ENCODE data around the gene RAB21.

Gene RAB21

GRCh38 chr12:71790331-71790730 lies 35.7 kb downstream of the RAB21 start:
- Histone ChIP-seq H3K18ac (ENCODE audit: low read length) (no peak overlapping the region), H2AK5ac (ENCODE audit: low read length) (no peak overlapping the region), H4K8ac (ENCODE audit: low read depth, low read length) (no peak overlapping the region), H3K36me3 (ENCODE audit: control insufficient read depth, insufficient read depth, low read length) (no peaks in the 10 kb centered on the region), H3K27me3 (ENCODE audit: insufficient read depth, low read length, poor library complexity) (no peaks in the 10 kb centered on the region), H3K4me3 (ENCODE audit: low read length) (no peak overlapping the region), H3K79me2 (ENCODE audit: control insufficient read depth, insufficient read depth, low read length) (no peaks in the 10 kb centered on the region), H3K4me2 (ENCODE audit: low read length) (no peak overlapping the region), H2BK120ac (ENCODE audit: low read depth, low read length) (no peak overlapping the region), H3K4me1 (ENCODE audit: control insufficient read depth, low read depth, low read length) (no peaks in the 10 kb centered on the region), H3K9ac (ENCODE audit: low read length) (no peak overlapping the region), H3K23ac (ENCODE audit: low read length) (no peak overlapping the region), H3K27ac (ENCODE audit: low read depth, low read length) (no peak overlapping the region), H3K56ac (ENCODE audit: low read length) (no peak overlapping the region), H3K79me1 (ENCODE audit: low read length) (no peaks in the 10 kb centered on the region), H3K4ac (ENCODE audit: low read depth, low read length) (no peak overlapping the region), H2BK15ac (replicated peaks; ENCODE audit: low read depth) (no peak overlapping the region), H4K5ac (ENCODE audit: low read length) (no peak overlapping the region), H2BK5ac (ENCODE audit: low read length) (no peak overlapping the region)
- no peak for DNase-seq
- no CpG with 5 or more reads among the region's 1 CpG for WGBS (ENCODE audit: extremely low coverage, insufficient coverage, low lambda C conversion rate)

GRCh38 chr12:71791473-71792150 lies 36.9 kb downstream of the RAB21 start:
- H2AK5ac ChIP-seq (ENCODE audit: low read length): no peak overlapping the region
- H4K8ac ChIP-seq (ENCODE audit: low read depth, low read length): no peak overlapping the region
- H2BK5ac ChIP-seq (ENCODE audit: low read length): no peak overlapping the region
- no peaks in the 10 kb centered on the region for H3K27me3 ChIP-seq (ENCODE audit: insufficient read depth, low read length, poor library complexity)
- H2BK15ac ChIP-seq (replicated peaks; ENCODE audit: low read depth): no peak overlapping the region
- no peak for DNase-seq
- no peak overlapping the region for H2BK120ac ChIP-seq (ENCODE audit: low read depth, low read length)
- H4K5ac ChIP-seq (ENCODE audit: low read length): no peak overlapping the region
- H3K4me2 ChIP-seq (ENCODE audit: low read length): no peak overlapping the region
- H3K18ac ChIP-seq (ENCODE audit: low read length): no peak overlapping the region
- no peak overlapping the region for H3K4ac ChIP-seq (ENCODE audit: low read depth, low read length)
- no peaks in the 10 kb centered on the region for H3K36me3 ChIP-seq (ENCODE audit: control insufficient read depth, insufficient read depth, low read length)
- no peaks in the 10 kb centered on the region for H3K79me1 ChIP-seq (ENCODE audit: low read length)
- H3K79me2 ChIP-seq (ENCODE audit: control insufficient read depth, insufficient read depth, low read length): no peaks in the 10 kb centered on the region
- H3K56ac ChIP-seq (ENCODE audit: low read length): no peak overlapping the region
- H3K4me3 ChIP-seq (ENCODE audit: low read length): no peak overlapping the region
- no peak overlapping the region for H3K23ac ChIP-seq (ENCODE audit: low read length)
- no peak overlapping the region for H3K9ac ChIP-seq (ENCODE audit: low read length)
- WGBS (ENCODE audit: extremely low coverage, insufficient coverage, low lambda C conversion rate): 100% methylated on average over 1 of the region's 4 CpGs
- H3K27ac ChIP-seq (ENCODE audit: low read depth, low read length): no peak overlapping the region
- no peaks in the 10 kb centered on the region for H3K4me1 ChIP-seq (ENCODE audit: control insufficient read depth, low read depth, low read length)

- no peak overlapping the region for H4K8ac ChIP-seq (ENCODE audit: low read depth, low read length)
- no CpG with 5 or more reads among the region's 1 CpG for WGBS (ENCODE audit: extremely low coverage, insufficient coverage, low lambda C conversion rate)
These were observed 37.9 kb downstream of the RAB21 start for GRCh38 chr12:71792599-71792998.

GRCh38 chr12:71795901-71796300 lies 41.2 kb downstream of the RAB21 start:
- H2BK120ac ChIP-seq (ENCODE audit: low read depth, low read length): no peak overlapping the region

More at GRCh38 chr12:71792599-71792998, 37.9 kb downstream of the RAB21 start:
- H4K5ac ChIP-seq (ENCODE audit: low read length): no peak overlapping the region
- no peak overlapping the region for H3K4me2 ChIP-seq (ENCODE audit: low read length)
- no peaks in the 10 kb centered on the region for H3K36me3 ChIP-seq (ENCODE audit: control insufficient read depth, insufficient read depth, low read length)
- no peak overlapping the region for H3K4ac ChIP-seq (ENCODE audit: low read depth, low read length)
- H3K23ac ChIP-seq (ENCODE audit: low read length): no peak overlapping the region
- H3K79me2 ChIP-seq (ENCODE audit: control insufficient read depth, insufficient read depth, low read length): no peaks in the 10 kb centered on the region
- H2BK120ac ChIP-seq (ENCODE audit: low read depth, low read length): no peak overlapping the region
- H3K27me3 ChIP-seq (ENCODE audit: insufficient read depth, low read length, poor library complexity): no peaks in the 10 kb centered on the region
- H3K56ac ChIP-seq (ENCODE audit: low read length): no peak overlapping the region
- H3K79me1 ChIP-seq (ENCODE audit: low read length): no peaks in the 10 kb centered on the region
- no peak overlapping the region for H3K18ac ChIP-seq (ENCODE audit: low read length)
- H2AK5ac ChIP-seq (ENCODE audit: low read length): no peak overlapping the region
- no peak overlapping the region for H3K9ac ChIP-seq (ENCODE audit: low read length)
- no peak overlapping the region for H2BK5ac ChIP-seq (ENCODE audit: low read length)
- H3K4me1 ChIP-seq (ENCODE audit: control insufficient read depth, low read depth, low read length): no peaks in the 10 kb centered on the region
- H2BK15ac ChIP-seq (replicated peaks; ENCODE audit: low read depth): no peak overlapping the region
- no peak overlapping the region for H3K27ac ChIP-seq (ENCODE audit: low read depth, low read length)
- no peak overlapping the region for H3K4me3 ChIP-seq (ENCODE audit: low read length)
- DNase-seq: no peak

GRCh38 chr12:71797531-71797930 lies 42.9 kb downstream of the RAB21 start:
- H3K4me3 ChIP-seq (ENCODE audit: low read length): no peak overlapping the region
- H2BK120ac ChIP-seq (ENCODE audit: low read depth, low read length): no peak overlapping the region
- H4K5ac ChIP-seq (ENCODE audit: low read length): no peak overlapping the region
- H3K36me3 ChIP-seq (ENCODE audit: control insufficient read depth, insufficient read depth, low read length): no peaks in the 10 kb centered on the region
- H3K4ac ChIP-seq (ENCODE audit: low read depth, low read length): no peak overlapping the region
- no peak overlapping the region for H2BK15ac ChIP-seq (replicated peaks; ENCODE audit: low read depth)
- no peak for DNase-seq
- H3K4me1 ChIP-seq (ENCODE audit: control insufficient read depth, low read depth, low read length): no peaks in the 10 kb centered on the region
- no peak overlapping the region for H4K8ac ChIP-seq (ENCODE audit: low read depth, low read length)
- no peak overlapping the region for H3K9ac ChIP-seq (ENCODE audit: low read length)
- H3K56ac ChIP-seq (ENCODE audit: low read length): no peak overlapping the region
- no peaks in the 10 kb centered on the region for H3K79me2 ChIP-seq (ENCODE audit: control insufficient read depth, insufficient read depth, low read length)
- H3K4me2 ChIP-seq (ENCODE audit: low read length): no peak overlapping the region
- no peak overlapping the region for H3K23ac ChIP-seq (ENCODE audit: low read length)
- no peak overlapping the region for H3K27ac ChIP-seq (ENCODE audit: low read depth, low read length)
- WGBS (ENCODE audit: extremely low coverage, insufficient coverage, low lambda C conversion rate): no CpG with 5 or more reads among the region's 1 CpG
- H2BK5ac ChIP-seq (ENCODE audit: low read length): no peak overlapping the region
- no peaks in the 10 kb centered on the region for H3K27me3 ChIP-seq (ENCODE audit: insufficient read depth, low read length, poor library complexity)
- H3K79me1 ChIP-seq (ENCODE audit: low read length): no peaks in the 10 kb centered on the region
- H2AK5ac ChIP-seq (ENCODE audit: low read length): no peak overlapping the region
- H3K18ac ChIP-seq (ENCODE audit: low read length): no peak overlapping the region

More at GRCh38 chr12:71795901-71796300, 41.2 kb downstream of the RAB21 start:
- no peak overlapping the region for H3K4me3 ChIP-seq (ENCODE audit: low read length)
- H3K9ac ChIP-seq (ENCODE audit: low read length): no peak overlapping the region
- no peak overlapping the region for H2BK5ac ChIP-seq (ENCODE audit: low read length)
- H3K4ac ChIP-seq (ENCODE audit: low read depth, low read length): no peak overlapping the region
- H3K23ac ChIP-seq (ENCODE audit: low read length): no peak overlapping the region
- WGBS (ENCODE audit: extremely low coverage, insufficient coverage, low lambda C conversion rate): no CpG with 5 or more reads among the region's 1 CpG
- H3K56ac ChIP-seq (ENCODE audit: low read length): no peak overlapping the region
- DNase-seq: no peak
- H3K79me2 ChIP-seq (ENCODE audit: control insufficient read depth, insufficient read depth, low read length): no peaks in the 10 kb centered on the region
- no peak overlapping the region for H4K8ac ChIP-seq (ENCODE audit: low read depth, low read length)
- H3K36me3 ChIP-seq (ENCODE audit: control insufficient read depth, insufficient read depth, low read length): no peaks in the 10 kb centered on the region
- H2BK15ac ChIP-seq (replicated peaks; ENCODE audit: low read depth): no peak overlapping the region
- no peak overlapping the region for H4K5ac ChIP-seq (ENCODE audit: low read length)
- no peak overlapping the region for H3K4me2 ChIP-seq (ENCODE audit: low read length)
- H2AK5ac ChIP-seq (ENCODE audit: low read length): no peak overlapping the region
- H3K27ac ChIP-seq (ENCODE audit: low read depth, low read length): no peak overlapping the region
- no peak overlapping the region for H3K18ac ChIP-seq (ENCODE audit: low read length)
- H3K79me1 ChIP-seq (ENCODE audit: low read length): no peaks in the 10 kb centered on the region
- no peaks in the 10 kb centered on the region for H3K4me1 ChIP-seq (ENCODE audit: control insufficient read depth, low read depth, low read length)
- no peaks in the 10 kb centered on the region for H3K27me3 ChIP-seq (ENCODE audit: insufficient read depth, low read length, poor library complexity)

GRCh38 chr12:71799106-71799505 lies 44.4 kb downstream of the RAB21 start:
- H3K18ac ChIP-seq (ENCODE audit: low read length): no peak overlapping the region
- H3K27ac ChIP-seq (ENCODE audit: low read depth, low read length): no peak overlapping the region
- no peaks in the 10 kb centered on the region for H3K4me1 ChIP-seq (ENCODE audit: control insufficient read depth, low read depth, low read length)
- no peak overlapping the region for H4K5ac ChIP-seq (ENCODE audit: low read length)
- no peak overlapping the region for H4K8ac ChIP-seq (ENCODE audit: low read depth, low read length)
- H3K4me2 ChIP-seq (ENCODE audit: low read length): no peak overlapping the region
- no peaks in the 10 kb centered on the region for H3K36me3 ChIP-seq (ENCODE audit: control insufficient read depth, insufficient read depth, low read length)
- no peak overlapping the region for H2BK15ac ChIP-seq (replicated peaks; ENCODE audit: low read depth)
- H2AK5ac ChIP-seq (ENCODE audit: low read length): no peak overlapping the region
- peak; percentile 66 for DNase-seq
- no peaks in the 10 kb centered on the region for H3K79me1 ChIP-seq (ENCODE audit: low read length)
- H2BK120ac ChIP-seq (ENCODE audit: low read depth, low read length): no peak overlapping the region
- H3K4me3 ChIP-seq (ENCODE audit: low read length): no peak overlapping the region
- H2BK5ac ChIP-seq (ENCODE audit: low read length): no peak overlapping the region
- H3K4ac ChIP-seq (ENCODE audit: low read depth, low read length): no peak overlapping the region
- H3K79me2 ChIP-seq (ENCODE audit: control insufficient read depth, insufficient read depth, low read length): no peaks in the 10 kb centered on the region
- H3K23ac ChIP-seq (ENCODE audit: low read length): no peak overlapping the region
- H3K27me3 ChIP-seq (ENCODE audit: insufficient read depth, low read length, poor library complexity): no peaks in the 10 kb centered on the region
- H3K9ac ChIP-seq (ENCODE audit: low read length): no peak overlapping the region
- H3K56ac ChIP-seq (ENCODE audit: low read length): no peak overlapping the region

Measured in mesendoderm (in vitro differentiated cells).